Memory B cell (primary cell): ENCODE measurements around the gene PLA2G2D.

Source experiments
- ATAC-seq: fragments of 150-1000 bp; cut with Tn5 transposase; 2 replicates; pipeline ENCODE4 v1.10.0; 2021; ENCODE audit warnings: low read depth, mild to moderate bottlenecking, moderate library complexity
- DNase-seq, 2 donors: peaks; one replicate each; pipeline ENCODE4 v3.0.0; 2022; ENCODE audit warnings: low spot score in 2 of 2
- H3K27ac Mint-ChIP-seq: one replicate; pipeline ENCODE4 v1.8.0; 2022; ENCODE audit warnings: mild to moderate bottlenecking, moderate library complexity, mixed read lengths
- H3K27me3 Mint-ChIP-seq: one replicate; pipeline ENCODE4 v1.8.0; 2022; ENCODE audit warnings: mixed read lengths
- H3K36me3 Mint-ChIP-seq: one replicate; pipeline ENCODE4 v1.8.0; 2022; ENCODE audit warnings: mild to moderate bottlenecking, mixed read lengths
- H3K4me1 Mint-ChIP-seq: one replicate; pipeline ENCODE4 v1.8.0; 2022; ENCODE audit warnings: mixed read lengths
- H3K4me3 Mint-ChIP-seq: one replicate; pipeline ENCODE4 v1.8.0; 2022; ENCODE audit warnings: mild to moderate bottlenecking, moderate library complexity, mixed read lengths
- H3K9me3 Mint-ChIP-seq: one replicate; pipeline ENCODE4 v1.8.0; 2022; ENCODE audit warnings: mixed read lengths

PLA2G2D gene

DNA sequence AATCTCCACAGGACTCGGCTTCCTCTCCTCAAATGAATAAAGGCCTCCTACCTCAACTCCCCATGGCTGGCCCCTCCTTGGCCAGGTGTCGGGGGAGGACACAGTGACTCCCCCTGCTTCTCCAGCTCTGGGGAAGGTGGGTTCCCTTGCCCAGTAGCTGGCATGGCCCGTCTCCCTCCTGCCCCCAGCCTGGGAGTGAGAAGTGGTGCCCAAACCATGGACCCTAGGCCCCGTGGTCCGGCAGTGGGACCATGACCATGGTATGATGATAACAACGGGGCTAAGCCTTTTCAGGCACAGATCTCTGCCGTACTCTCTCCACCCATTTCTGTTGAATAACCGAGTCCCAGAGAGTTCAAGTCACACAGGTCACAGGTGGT lies 31.0 kb upstream of the PLA2G2D start:
- Mint-ChIP-seq H3K27ac (no peak overlapping the region), H3K36me3 (no peaks in the 10 kb centered on the region), H3K4me1 (peaks cover 9% of the 10 kb centered on the region), H3K27me3 (peaks cover 2% of the 10 kb centered on the region), H3K9me3 (no peaks in the 10 kb centered on the region), H3K4me3 (no peak overlapping the region)
- ATAC-seq (no peak), DNase-seq (no peak)

DNA sequence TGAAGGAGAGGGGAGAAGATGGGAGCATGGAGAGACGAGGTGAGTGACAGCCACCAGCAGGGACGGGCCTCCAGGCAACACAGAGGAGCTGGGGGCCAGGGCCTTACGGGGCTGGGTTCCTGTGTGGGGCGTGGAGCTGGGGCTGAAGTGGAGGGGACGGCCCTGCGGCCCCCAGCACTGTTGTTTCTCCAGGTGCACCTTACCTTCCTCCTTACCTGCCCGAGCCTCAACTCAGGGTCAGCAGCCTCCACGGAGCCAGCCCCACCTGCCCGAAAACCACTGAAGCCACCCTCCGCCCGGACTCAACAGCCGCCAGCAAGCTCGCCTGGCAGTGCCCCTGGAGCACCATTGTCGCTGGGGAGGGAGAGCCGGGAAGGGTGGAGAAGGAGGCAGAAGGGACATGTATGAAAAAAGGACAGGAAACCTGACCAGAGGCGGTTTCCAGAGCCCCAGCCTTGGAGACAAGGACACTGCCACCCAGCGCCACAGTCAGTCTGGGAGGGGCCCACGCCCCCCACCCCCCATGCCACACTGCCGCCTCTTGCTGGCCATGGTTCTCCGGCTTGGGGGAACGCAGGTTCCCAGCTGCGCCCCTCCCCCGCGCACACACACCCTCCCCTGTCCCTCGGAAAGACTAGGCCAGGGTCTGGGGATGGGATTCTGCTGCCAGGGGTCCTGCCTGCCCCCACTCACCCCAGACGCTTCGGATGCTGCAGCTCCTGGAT lies 30.4 kb upstream of the PLA2G2D start:
- H3K4me1 Mint-ChIP-seq, result peaks cover 8% of the 10 kb centered on the region
- DNase-seq (no peak), ATAC-seq (no peak)
- H3K4me3 Mint-ChIP-seq, result no peak overlapping the region
- H3K27ac Mint-ChIP-seq, result no peak overlapping the region
- H3K27me3 Mint-ChIP-seq, result peaks cover 2% of the 10 kb centered on the region
- H3K36me3 Mint-ChIP-seq, result no peaks in the 10 kb centered on the region
- no peaks in the 10 kb centered on the region for H3K9me3 Mint-ChIP-seq

GRCh38 chr1:20148571-20149500 lies 29.5 kb upstream of the PLA2G2D start:
- DNase-seq, result no peak
- ATAC-seq, result no peak
- Mint-ChIP-seq H3K27ac (no peak overlapping the region), H3K36me3 (no peaks in the 10 kb centered on the region), H3K9me3 (no peaks in the 10 kb centered on the region), H3K27me3 (peaks cover 2% of the 10 kb centered on the region), H3K4me1 (peaks cover 2% of the 10 kb centered on the region), H3K4me3 (no peak overlapping the region)

DNA sequence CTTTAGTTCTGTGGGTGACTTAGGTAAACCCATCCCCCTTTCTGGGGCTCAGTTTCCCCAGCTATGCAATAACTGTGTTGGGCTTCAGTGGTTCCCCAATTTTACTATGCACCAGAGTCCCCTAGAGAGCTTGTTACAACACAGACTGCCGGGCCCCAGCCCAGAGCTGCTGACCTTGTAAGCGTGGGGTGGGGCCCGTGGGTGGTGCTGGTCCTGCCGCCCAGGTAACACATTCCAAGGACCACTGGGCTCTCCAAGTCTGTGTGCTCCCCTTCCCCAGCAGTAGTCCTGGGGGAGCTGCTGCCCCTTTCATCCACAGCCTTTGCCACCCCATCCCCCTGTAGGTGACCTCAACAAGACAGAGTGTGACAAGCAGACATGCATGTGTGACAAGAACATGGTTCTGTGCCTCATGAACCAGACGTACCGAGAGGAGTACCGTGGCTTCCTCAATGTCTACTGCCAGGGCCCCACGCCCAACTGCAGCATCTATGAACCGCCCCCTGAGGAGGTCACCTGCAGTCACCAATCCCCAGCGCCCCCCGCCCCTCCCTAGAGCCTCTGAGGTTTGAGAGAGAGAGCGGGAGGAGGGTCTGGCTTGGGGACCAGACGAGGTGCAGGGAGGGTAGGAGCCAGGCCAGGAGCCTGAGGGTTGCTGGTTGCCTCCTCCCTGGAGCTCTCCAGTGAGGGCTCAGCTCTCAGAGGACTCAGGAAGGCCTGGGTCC lies 28.7 kb upstream of the PLA2G2D start:
- H3K4me3 Mint-ChIP-seq, result no peak overlapping the region
- no peaks in the 10 kb centered on the region for H3K9me3 Mint-ChIP-seq
- no peak overlapping the region for H3K27ac Mint-ChIP-seq
- ATAC-seq (no peak), DNase-seq (no peak)
- peaks cover 2% of the 10 kb centered on the region for H3K4me1 Mint-ChIP-seq
- H3K36me3 Mint-ChIP-seq, result no peaks in the 10 kb centered on the region
- H3K27me3 Mint-ChIP-seq, result peaks cover 2% of the 10 kb centered on the region

DNA sequence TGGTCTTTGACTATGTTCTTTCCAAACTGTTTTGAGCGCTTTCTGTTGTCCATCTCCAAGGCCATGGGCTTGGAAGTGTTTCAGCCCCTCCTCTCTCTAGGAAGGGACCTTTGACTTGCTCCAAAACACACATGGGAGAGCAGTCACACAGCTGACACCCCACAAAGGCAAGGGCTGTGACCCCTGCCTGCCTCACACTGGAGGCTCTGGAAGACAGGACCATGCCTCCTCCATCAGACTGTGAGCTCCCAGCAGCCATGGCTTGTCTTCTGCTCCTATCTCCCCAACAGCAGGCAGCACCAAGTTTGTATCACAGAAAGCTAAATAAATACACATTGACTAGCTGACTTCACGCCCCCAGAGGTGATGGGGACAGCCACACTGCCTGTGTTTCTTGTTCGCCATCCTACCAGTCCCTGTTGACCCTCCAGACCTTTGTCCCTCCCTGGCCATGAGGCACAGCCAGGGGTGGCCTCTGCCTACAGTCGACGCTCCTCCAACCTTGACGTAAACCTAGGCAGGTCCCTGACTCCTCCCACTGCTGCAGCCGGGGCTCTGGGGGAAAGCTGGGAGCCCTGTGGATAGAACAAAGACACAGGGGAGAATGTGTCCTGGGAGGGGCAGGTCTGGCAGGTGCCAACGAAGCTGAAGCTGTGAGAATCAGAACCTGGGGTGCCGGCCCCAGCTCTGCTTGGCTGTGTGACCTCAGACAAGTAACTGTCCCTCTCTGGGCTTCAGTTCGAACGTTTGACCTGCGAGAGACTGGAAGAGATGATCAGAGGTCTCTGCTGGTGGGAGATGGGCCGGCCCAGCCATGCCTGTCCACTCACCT lies 24.6 kb upstream of the PLA2G2D start:
- DNase-seq (no peak), ATAC-seq (no peak)
- peaks cover 6% of the 10 kb centered on the region for H3K27me3 Mint-ChIP-seq
- no peaks in the 10 kb centered on the region for H3K36me3 Mint-ChIP-seq
- H3K9me3 Mint-ChIP-seq, result no peaks in the 10 kb centered on the region
- H3K4me1 Mint-ChIP-seq, result peaks cover 3% of the 10 kb centered on the region
- H3K4me3 Mint-ChIP-seq, result no peak overlapping the region
- H3K27ac Mint-ChIP-seq, result no peak overlapping the region

GRCh38 chr1:20143318-20143717 lies 24.0 kb upstream of the PLA2G2D start:
- no peak overlapping the region for H3K4me3 Mint-ChIP-seq
- no peaks in the 10 kb centered on the region for H3K9me3 Mint-ChIP-seq
- H3K36me3 Mint-ChIP-seq, result no peaks in the 10 kb centered on the region
- DNase-seq (no peak), ATAC-seq (no peak)
- peaks cover 3% of the 10 kb centered on the region for H3K4me1 Mint-ChIP-seq
- no peak overlapping the region for H3K27ac Mint-ChIP-seq
- H3K27me3 Mint-ChIP-seq, result peaks cover 6% of the 10 kb centered on the region

DNA sequence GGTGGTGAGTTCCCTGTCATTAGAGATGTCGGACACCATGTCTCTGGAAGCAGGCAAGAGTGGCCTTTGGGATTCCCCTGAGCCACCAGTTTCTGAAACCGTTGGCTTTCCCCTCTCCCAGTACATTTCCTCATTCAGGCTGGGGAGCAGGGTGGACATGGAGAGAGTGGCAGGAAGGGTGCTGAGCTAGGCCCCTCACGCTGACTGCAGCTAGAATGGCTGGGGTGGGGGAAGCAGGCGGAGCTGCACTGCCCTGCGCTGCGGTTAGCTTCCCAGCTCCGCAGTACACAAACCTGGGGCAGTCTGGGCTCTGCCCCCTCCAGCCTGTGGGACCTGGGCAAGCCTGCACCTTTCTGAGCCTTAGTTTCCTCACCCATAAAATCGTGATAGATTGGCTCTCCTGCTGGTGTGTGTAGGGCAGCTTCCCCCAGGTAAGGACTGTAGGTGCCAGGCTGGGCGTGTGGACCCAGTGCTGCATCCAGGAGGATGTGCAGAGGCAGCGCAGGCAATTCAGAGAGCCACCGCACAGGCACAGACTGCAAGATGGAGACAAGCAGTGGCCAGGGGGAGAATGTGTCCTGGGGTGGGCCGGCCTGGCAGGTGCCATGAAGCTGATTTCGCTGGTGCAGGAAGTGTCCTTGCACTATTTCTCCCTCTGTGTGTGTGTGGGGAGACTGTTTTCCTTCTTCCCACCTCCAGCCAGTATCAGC lies 22.8 kb upstream of the PLA2G2D start:
- H3K4me3 Mint-ChIP-seq, result no peak overlapping the region
- no peak overlapping the region for H3K27ac Mint-ChIP-seq

DNA sequence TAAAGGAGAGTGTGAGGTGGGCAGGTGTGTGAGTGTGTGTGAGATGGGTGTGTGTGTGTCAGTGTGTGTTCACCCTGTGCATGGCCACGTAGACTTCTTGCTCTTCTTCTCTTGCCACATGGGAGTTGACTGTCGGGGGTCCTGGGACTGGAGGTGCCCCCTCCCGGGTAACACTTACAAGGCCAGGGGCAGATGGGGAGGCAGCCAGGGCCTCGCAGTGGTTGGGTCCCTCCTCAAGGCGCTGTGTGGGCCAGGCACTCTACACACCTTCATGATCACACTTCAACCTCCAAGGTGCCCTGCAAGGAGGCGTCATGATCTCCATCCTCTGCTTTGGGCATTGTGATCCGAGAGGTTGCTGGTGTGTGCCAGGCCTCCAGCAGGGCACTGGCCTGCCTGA lies 22.1 kb upstream of the PLA2G2D start:
- Mint-ChIP-seq H3K27me3 (peaks cover 6% of the 10 kb centered on the region), H3K27ac (no peak overlapping the region), H3K9me3 (no peaks in the 10 kb centered on the region), H3K4me3 (no peak overlapping the region), H3K36me3 (no peaks in the 10 kb centered on the region), H3K4me1 (peaks cover 3% of the 10 kb centered on the region)
- DNase-seq (no peak), ATAC-seq (no peak)

More for the DNA sequence above, 22.8 kb upstream of the PLA2G2D start:
- Mint-ChIP-seq H3K27me3 (peaks cover 6% of the 10 kb centered on the region), H3K4me1 (peaks cover 3% of the 10 kb centered on the region), H3K9me3 (no peaks in the 10 kb centered on the region), H3K36me3 (no peaks in the 10 kb centered on the region)
- DNase-seq (no peak), ATAC-seq (no peak)

DNA sequence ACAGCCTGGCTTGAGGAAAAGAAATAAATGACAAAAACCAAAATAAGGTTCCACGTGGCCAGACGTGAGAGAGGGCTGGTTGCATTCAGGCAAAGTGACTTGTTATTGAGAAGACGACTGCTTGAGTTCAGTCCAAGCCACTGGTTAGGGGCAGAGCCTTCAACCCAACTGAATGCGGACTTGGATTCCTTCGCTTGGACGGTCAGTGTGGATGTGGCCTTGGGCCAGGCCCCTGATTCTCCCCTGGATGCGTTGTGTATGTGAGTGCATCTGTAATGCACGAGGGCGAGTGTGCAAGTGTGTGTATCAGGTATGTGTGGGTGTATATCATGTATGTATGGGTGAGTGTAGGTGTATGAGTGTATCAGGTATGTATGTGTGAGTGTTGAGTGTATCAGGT lies 21.7 kb upstream of the PLA2G2D start:
- DNase-seq (no peak), ATAC-seq (no peak)
- no peak overlapping the region for H3K4me3 Mint-ChIP-seq
- no peaks in the 10 kb centered on the region for H3K9me3 Mint-ChIP-seq
- no peak overlapping the region for H3K27ac Mint-ChIP-seq
- no peaks in the 10 kb centered on the region for H3K36me3 Mint-ChIP-seq
- H3K27me3 Mint-ChIP-seq, result peaks cover 6% of the 10 kb centered on the region
- H3K4me1 Mint-ChIP-seq, result peaks cover 3% of the 10 kb centered on the region

DNA sequence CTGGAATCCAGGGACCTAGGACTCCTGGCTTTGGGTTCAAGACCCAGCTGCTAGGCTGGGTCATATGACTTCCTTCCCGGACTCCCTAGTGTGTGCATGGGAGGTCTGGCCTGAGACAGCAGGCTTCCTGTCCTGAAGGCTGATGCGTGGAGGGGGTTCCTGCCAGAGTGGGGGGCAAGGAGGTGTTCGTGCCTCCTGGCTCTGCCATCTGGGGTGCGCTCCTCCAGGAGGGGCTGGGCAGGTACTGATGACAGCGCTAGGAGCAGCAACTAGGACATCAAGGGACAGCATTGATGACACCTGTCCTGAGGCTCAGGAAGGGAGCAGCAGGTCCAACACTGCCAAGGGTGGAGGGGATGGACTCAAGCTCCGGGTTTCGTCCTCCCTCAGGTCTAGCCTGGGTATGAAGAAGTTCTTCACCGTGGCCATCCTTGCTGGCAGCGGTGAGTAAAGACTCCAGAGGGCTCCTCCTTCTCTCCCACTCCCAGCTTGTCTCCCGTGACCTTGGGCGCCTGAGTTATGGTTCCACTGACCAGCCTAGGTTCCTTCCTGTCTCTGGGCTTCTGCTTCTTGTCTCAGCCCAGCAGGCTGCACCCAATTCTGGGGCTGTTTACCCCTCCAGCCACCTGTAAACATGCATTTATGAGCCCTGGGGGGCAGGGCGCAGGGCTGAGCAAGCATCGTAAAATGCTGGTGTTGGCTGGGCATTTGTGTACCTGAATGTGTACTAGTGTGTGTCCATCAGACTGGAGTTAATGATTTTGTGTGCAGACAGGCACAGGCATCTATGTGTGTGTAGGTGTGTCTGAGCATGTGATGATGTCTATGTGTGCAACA lies 20.7 kb upstream of the PLA2G2D start:
- Mint-ChIP-seq H3K27ac (no peak overlapping the region), H3K4me1 (peaks cover 3% of the 10 kb centered on the region), H3K36me3 (no peaks in the 10 kb centered on the region), H3K27me3 (peaks cover 6% of the 10 kb centered on the region), H3K4me3 (no peak overlapping the region), H3K9me3 (no peaks in the 10 kb centered on the region)
- ATAC-seq (no peak), DNase-seq (no peak)

DNA sequence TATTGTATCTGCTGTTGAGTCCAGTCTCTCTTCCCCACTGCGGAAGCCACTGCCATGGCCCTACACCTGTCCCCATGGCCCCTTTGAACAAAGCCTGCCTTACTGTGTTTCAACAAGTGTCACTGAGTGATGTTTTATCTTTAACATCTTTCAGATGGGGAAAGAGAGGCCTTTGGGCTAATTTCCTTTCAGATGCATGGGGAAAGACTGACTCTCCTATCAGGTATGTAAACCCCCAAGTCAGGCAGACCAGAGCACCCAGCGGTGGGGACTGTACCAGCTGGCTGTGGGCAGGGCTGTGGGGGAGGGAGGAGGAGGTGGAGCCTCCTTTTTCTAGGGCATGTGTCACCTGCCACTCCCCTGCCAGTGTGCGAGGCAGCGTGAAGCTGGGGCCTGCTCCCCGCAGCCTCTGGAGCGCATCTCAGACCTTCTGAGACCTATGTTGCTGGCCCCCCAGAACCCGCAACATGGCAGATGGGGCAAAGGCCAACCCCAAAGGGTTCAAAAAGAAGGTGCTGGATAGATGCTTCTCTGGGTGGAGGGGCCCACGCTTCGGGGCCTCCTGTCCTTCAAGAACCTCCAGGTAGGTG lies 19.7 kb upstream of the PLA2G2D start, which contains the start of gene PLA2G2F:
PLA2G2F (plus strand) TSS at position 363 of the 590 bp plus-strand sequence; CDS start at position 468, 105 bp downstream.
- ATAC-seq (no peak), DNase-seq (no peak)
- no peak within 1 kb of the TSS for H3K27ac Mint-ChIP-seq
- no peaks in the 10 kb centered on the region for H3K36me3 Mint-ChIP-seq
- no peaks in the 10 kb centered on the region for H3K9me3 Mint-ChIP-seq
- H3K27me3 Mint-ChIP-seq, result peaks cover 6% of the 10 kb centered on the region
- H3K4me1 Mint-ChIP-seq, result peaks cover 3% of the 10 kb centered on the region
- no peak within 1 kb of the TSS for H3K4me3 Mint-ChIP-seq

- no peak for ATAC-seq
- no peaks in the 10 kb centered on the region for H3K36me3 Mint-ChIP-seq
- DNase-seq, result no peak
- H3K27me3 Mint-ChIP-seq, result peaks cover 6% of the 10 kb centered on the region
- H3K9me3 Mint-ChIP-seq, result no peaks in the 10 kb centered on the region
- H3K4me3 Mint-ChIP-seq, result no peak overlapping the region
- H3K27ac Mint-ChIP-seq, result no peak overlapping the region
- H3K4me1 Mint-ChIP-seq, result peaks cover 3% of the 10 kb centered on the region
Observed at GRCh38 chr1:20138346-20138745, 19.0 kb upstream of the PLA2G2D start.
